ENCODE results near the gene PPP1R3A. TPM values are rescaled to one million over a fixed set of nuclear protein-coding genes. Genes with fewer than 3 reads are reported as not detected.
A peak's percentile ranks its signal among the peaks of the same experiment; 100 is the strongest.

PPP1R3A gene
- total RNA-seq (under 1 TPM in 1 of 2 donors, not detected in 1; 0.06 TPM), polyA plus RNA-seq (not detected)
- long read RNA-seq, donor 1, partial matches to known transcripts: 23 of 28 reads
- long read RNA-seq, donor 1, other reads (novel, unspliced or antisense): 5 of 28 reads
- long read RNA-seq, donor 2: 0 reads
- long read RNA-seq, donor 3: 0 reads
- long read RNA-seq, donor 4, partial matches to known transcripts: 0 of 1 reads
- long read RNA-seq, donor 4, other reads (novel, unspliced or antisense): 0 of 1 reads
- long read RNA-seq, donor 5: 0 reads

GRCh38 chr7:113918946-113919345, at the start of gene PPP1R3A:
PPP1R3A (minus strand) TSS chr7:113919009; CDS start chr7:113918996, 13 bp downstream.
- Histone ChIP-seq H3K27me3 (ENCODE audit: control insufficient read depth in 3 of 3, insufficient read depth in 3 of 3, low read length in 2 of 3) (no peaks in the 10 kb centered on the region), H3K36me3 (ENCODE audit: control insufficient read depth in 4 of 4, insufficient read depth in 4 of 4, low read length in 4 of 4) (no peaks in the 10 kb centered on the region), H3K9ac (ENCODE audit: insufficient read depth in 1 of 2, low read length in 2 of 2) (no peak within 1 kb of the TSS), H3K4me1 (ENCODE audit: control insufficient read depth in 5 of 5, insufficient read depth in 5 of 5, low read length in 5 of 5) (no peaks in the 10 kb centered on the region), H3K4me3 (no peak within 1 kb of the TSS), H3K27ac (ENCODE audit: low read depth in 1 of 2, low read length in 1 of 2) (peak within 1 kb of the TSS in 1 of 2 donors; percentile 75), H3K9me3 (ENCODE audit: control insufficient read depth in 4 of 4, insufficient read depth in 3 of 4, low read length in 3 of 4) (no peaks in the 10 kb centered on the region)
- ATAC-seq (ENCODE audit: insufficient read depth, low FRiP score) (no peak), DNase-seq (no peak)
- TF ChIP-seq, protein P1, sequence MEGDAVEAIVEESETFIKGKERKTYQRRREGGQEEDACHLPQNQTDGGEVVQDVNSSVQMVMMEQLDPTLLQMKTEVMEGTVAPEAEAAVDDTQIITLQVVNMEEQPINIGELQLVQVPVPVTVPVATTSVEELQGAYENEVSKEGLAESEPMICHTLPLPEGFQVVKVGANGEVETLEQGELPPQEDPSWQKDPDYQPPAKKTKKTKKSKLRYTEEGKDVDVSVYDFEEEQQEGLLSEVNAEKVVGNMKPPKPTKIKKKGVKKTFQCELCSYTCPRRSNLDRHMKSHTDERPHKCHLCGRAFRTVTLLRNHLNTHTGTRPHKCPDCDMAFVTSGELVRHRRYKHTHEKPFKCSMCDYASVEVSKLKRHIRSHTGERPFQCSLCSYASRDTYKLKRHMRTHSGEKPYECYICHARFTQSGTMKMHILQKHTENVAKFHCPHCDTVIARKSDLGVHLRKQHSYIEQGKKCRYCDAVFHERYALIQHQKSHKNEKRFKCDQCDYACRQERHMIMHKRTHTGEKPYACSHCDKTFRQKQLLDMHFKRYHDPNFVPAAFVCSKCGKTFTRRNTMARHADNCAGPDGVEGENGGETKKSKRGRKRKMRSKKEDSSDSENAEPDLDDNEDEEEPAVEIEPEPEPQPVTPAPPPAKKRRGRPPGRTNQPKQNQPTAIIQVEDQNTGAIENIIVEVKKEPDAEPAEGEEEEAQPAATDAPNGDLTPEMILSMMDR (IDR thresholded peaks at IDR 0.05; ENCODE audit: control extremely low read depth, extremely low read depth): no peak
- 60 to 71% methylated on average over 2 of the region's 2 CpGs for WGBS, 2 donors

GRCh38 chr7:113963356-113963755, 44.5 kb upstream of the PPP1R3A start:
- WGBS, 2 donors: 71% methylated on average over 2 of the region's 2 CpGs
- Histone ChIP-seq H3K27me3 (ENCODE audit: control insufficient read depth in 3 of 3, insufficient read depth in 3 of 3, low read length in 2 of 3) (no peaks in the 10 kb centered on the region), H3K4me1 (ENCODE audit: control insufficient read depth in 5 of 5, insufficient read depth in 5 of 5, low read length in 5 of 5) (no peaks in the 10 kb centered on the region), H3K9ac (ENCODE audit: insufficient read depth in 1 of 2, low read length in 2 of 2) (no peak overlapping the region), H3K27ac (ENCODE audit: low read depth in 1 of 2, low read length in 1 of 2) (no peak overlapping the region), H3K36me3 (ENCODE audit: control insufficient read depth in 4 of 4, insufficient read depth in 4 of 4, low read length in 4 of 4) (no peaks in the 10 kb centered on the region), H3K4me3 (no peak overlapping the region), H3K9me3 (ENCODE audit: control insufficient read depth in 4 of 4, insufficient read depth in 3 of 4, low read length in 3 of 4) (peaks cover 0 to 6% (median 1%) of the 10 kb centered on the region in 4 donors)
- TF ChIP-seq, protein P1 (IDR thresholded peaks at IDR 0.05; ENCODE audit: control extremely low read depth, extremely low read depth): no peak
- DNase-seq: no peak
- ATAC-seq (ENCODE audit: insufficient read depth, low FRiP score): no peak

DNA sequence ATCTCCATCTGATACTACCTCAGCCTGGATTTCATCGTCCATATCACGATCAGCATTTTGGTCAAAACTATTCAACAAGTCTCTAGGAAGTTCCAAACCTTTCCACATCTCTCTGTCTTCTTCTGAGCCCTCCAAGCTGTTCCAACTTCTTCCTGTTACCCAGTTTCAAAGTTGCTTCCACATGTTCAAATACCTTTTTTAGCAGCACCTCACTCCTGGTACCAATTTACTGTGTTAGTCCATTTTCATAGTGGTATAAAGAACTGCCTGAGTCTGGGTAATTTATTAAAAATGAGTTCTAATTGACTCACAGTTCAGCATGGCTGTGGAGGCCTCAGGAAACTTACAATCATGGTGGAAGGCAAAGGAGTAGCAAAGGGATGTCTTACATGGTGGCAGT, 41.1 kb upstream of the PPP1R3A start:
- H3K9ac ChIP-seq (ENCODE audit: insufficient read depth in 1 of 2, low read length in 2 of 2): no peak overlapping the region
- ATAC-seq (ENCODE audit: insufficient read depth, low FRiP score): no peak
- no peaks in the 10 kb centered on the region for H3K36me3 ChIP-seq (ENCODE audit: control insufficient read depth in 4 of 4, insufficient read depth in 4 of 4, low read length in 4 of 4)
- TF ChIP-seq, protein P1 (IDR thresholded peaks at IDR 0.05; ENCODE audit: control extremely low read depth, extremely low read depth): no peak
- DNase-seq: no peak
- no peak overlapping the region for H3K27ac ChIP-seq (ENCODE audit: low read depth in 1 of 2, low read length in 1 of 2)
- no peaks in the 10 kb centered on the region for H3K4me1 ChIP-seq (ENCODE audit: control insufficient read depth in 5 of 5, insufficient read depth in 5 of 5, low read length in 5 of 5)
- H3K9me3 ChIP-seq (ENCODE audit: control insufficient read depth in 4 of 4, insufficient read depth in 3 of 4, low read length in 3 of 4): peaks cover 0 to 15% (median 7%) of the 10 kb centered on the region in 4 donors
- WGBS, 2 donors: 83 to 93% methylated on average over 2 of the region's 2 CpGs
- H3K27me3 ChIP-seq (ENCODE audit: control insufficient read depth in 3 of 3, insufficient read depth in 3 of 3, low read length in 2 of 3): no peaks in the 10 kb centered on the region
- no peak overlapping the region for H3K4me3 ChIP-seq
